Hematopoietic multipotent progenitor cell treated with erythropoietin and hydrocortisone succinate and interleukin-3 and kit ligand, for 4 days (in vitro differentiated cells): Measurements from ENCODE around the gene OR2A2.

Source experiments
- DNase-seq: peaks from one replicate; pipeline ENCODE4 v3.0.0-alpha.2; 2015

Gene OR2A2

DNA sequence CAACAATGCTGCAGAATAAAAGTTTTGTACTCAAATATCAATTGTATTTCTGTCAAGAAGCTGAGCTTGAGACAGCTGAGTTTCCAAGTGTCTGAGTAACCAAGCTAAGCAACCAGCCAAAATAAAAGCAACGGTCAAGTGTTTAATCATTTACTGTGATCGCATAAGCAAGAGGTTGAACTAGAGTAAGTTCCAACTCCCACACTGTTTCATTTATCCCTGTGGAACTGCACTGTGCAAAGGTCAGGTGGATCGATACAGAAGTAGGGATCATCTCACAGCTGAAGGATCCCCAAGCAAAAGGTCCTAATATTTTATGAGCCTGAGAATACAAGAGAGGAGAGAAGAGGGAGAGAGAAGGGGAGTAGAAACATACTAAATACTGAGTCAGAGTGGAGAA lies 35.0 kb downstream of the OR2A2 start:
- DNase-seq, result no peak

DNA sequence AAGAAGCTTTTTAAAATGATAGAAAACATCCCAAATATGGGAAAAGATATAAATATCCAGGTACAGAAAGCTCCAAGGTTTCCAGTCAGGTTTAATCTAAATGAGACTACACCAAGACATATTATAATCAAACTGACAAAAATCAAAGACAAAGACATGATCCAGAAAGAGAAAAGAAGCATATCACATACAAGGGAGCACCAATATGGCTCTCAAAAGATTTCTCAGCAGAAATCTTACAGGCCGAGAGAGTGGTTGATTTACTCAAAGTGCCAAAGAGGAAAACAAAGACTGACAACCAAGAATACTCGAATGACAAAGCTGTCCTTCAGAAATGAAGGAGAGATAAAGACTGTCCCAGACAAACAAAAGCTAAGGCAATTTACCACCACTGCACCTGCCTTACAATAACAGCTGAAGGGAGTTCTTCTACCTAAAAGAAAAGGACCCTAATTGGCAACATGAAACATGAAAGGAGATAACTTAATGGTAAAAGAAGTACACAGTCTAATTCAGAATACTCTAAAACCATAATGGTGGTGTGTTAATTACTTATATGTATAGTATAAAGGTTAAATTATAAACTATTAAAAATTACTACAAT lies 38.9 kb downstream of the OR2A2 start:
- no peak for DNase-seq

- no peak for DNase-seq
These were observed 49.5 kb downstream of the OR2A2 start for GRCh38 chr7:144158861-144159260.
